Measurements from ENCODE around the gene ANKS1B.

- TF ChIP-seq CTCF (IDR thresholded peaks at IDR 0.05) (no peak), POLR2A (IDR thresholded peaks at IDR 0.05) (no peak)
These were observed 1061.9 kb downstream of the ANKS1B start for GRCh38 chr12:98922871-98923270.
